ENCODE results near the gene IRF2BPL. TPM values are rescaled to one million over a fixed set of nuclear protein-coding genes. Genes with fewer than 3 reads are reported as not detected.

The IRF2BPL gene
- total and polyA plus RNA-seq, 2 of the 4 experiments (the other 2 are of a cell fraction), result 6.3 to 14.5 TPM

- H2AK5ac ChIP-seq (ENCODE audit: low read depth, low read length), result no peak overlapping the region
- peaks cover 1% of the 10 kb centered on the region for H3K4me1 ChIP-seq (ENCODE audit: control insufficient read depth, insufficient read depth, low read length)
- H4K20me1 ChIP-seq (ENCODE audit: insufficient read depth, low read length), result no peaks in the 10 kb centered on the region
- no peak overlapping the region for H4K8ac ChIP-seq (ENCODE audit: low read depth in 2 of 2, low read length in 2 of 2)
- H2AFZ ChIP-seq (replicated peaks; ENCODE audit: low read length, poor library complexity), result no peak overlapping the region
- no peak overlapping the region for H2BK15ac ChIP-seq (ENCODE audit: low read depth, low read length)
- H3K36me3 ChIP-seq (ENCODE audit: control insufficient read depth, insufficient read depth, low read length), result no peaks in the 10 kb centered on the region
- no peak overlapping the region for H3K9ac ChIP-seq (ENCODE audit: low read depth, low read length)
- no peak overlapping the region for H3K27ac ChIP-seq (ENCODE audit: insufficient read depth, low read length)
- H3K14ac ChIP-seq (replicated peaks; ENCODE audit: low read depth, low read length), result no peak overlapping the region
- H3K79me1 ChIP-seq (ENCODE audit: low read depth in 1 of 2, low read length in 2 of 2), result no peaks in the 10 kb centered on the region
- H4K5ac ChIP-seq (ENCODE audit: low read depth, low read length), result no peak overlapping the region
- DNase-seq (no peak), ATAC-seq (ENCODE audit: low read depth) (no peak)
- no peak overlapping the region for H3K18ac ChIP-seq (ENCODE audit: low read depth, low read length)
- dilution Hi-C loops (cut with HindIII; ENCODE audit: low sequenced_read_pairs, unreplicated experiment), result no loop called here
- H3K4ac ChIP-seq (ENCODE audit: low read depth, low read length), result no peak overlapping the region
- ChIA-PET POLR2A (ENCODE audit: unreplicated experiment) (no interaction called here), CTCF (interaction anchor here (0.6 to 6.0 kb wide), 10 partner anchors 10 to 360 kb away, joined by 3 to 111 read pairs (median 9); no protein-coding TSS in a partner anchor)
- no TSS peak for BruUV-seq (replicated peaks)
- intact Hi-C loops (cut with micrococcal nuclease), result no loop called here
- no peak overlapping the region for H3K4me3 ChIP-seq (ENCODE audit: insufficient read depth, low read depth, low read length)
- H3K56ac ChIP-seq (ENCODE audit: extremely low read depth, insufficient read depth, low read length), result no peak overlapping the region
- H3K27me3 ChIP-seq (ENCODE audit: control insufficient read depth, insufficient read depth, low read length), result no peaks in the 10 kb centered on the region
- 0 out of 2 replicates have a peak, but pooled peaks cover 4% of the 10 kb centered on the region for H3K9me1 ChIP-seq (ENCODE audit: insufficient read depth, low read length)
- no peak overlapping the region for H4K91ac ChIP-seq (ENCODE audit: insufficient read depth, low read depth, low read length)
- H2AK9ac ChIP-seq (replicated peaks; ENCODE audit: low read depth, low read length, poor library complexity), result no peak overlapping the region
- no peak overlapping the region for H3K23ac ChIP-seq (ENCODE audit: low read depth, low read length)
- H2BK5ac ChIP-seq (ENCODE audit: low read depth, low read length, poor library complexity, severe bottlenecking), result no peak overlapping the region
- no peak overlapping the region for H3K4me2 ChIP-seq (ENCODE audit: low read depth, low read length)
- TF ChIP-seq MAZ (IDR thresholded peaks at IDR 0.05; ENCODE audit: borderline replicate concordance, low read depth, low read length) (no peak), POLR2A (IDR thresholded peaks at IDR 0.05; ENCODE audit: low read depth, low read length) (no peak), NFE2L2 (IDR thresholded peaks at IDR 0.05; ENCODE audit: low read depth, low read length) (no peak), RCOR1 (IDR thresholded peaks at IDR 0.05; ENCODE audit: insufficient replicate concordance, low read length) (no peak), CEBPB (IDR thresholded peaks at IDR 0.05; ENCODE audit: low read depth, low read length) (no peak), RFX5 (IDR thresholded peaks at IDR 0.05; ENCODE audit: low read depth, low read length) (no peak)
- TF ChIP-seq, protein P1, sequence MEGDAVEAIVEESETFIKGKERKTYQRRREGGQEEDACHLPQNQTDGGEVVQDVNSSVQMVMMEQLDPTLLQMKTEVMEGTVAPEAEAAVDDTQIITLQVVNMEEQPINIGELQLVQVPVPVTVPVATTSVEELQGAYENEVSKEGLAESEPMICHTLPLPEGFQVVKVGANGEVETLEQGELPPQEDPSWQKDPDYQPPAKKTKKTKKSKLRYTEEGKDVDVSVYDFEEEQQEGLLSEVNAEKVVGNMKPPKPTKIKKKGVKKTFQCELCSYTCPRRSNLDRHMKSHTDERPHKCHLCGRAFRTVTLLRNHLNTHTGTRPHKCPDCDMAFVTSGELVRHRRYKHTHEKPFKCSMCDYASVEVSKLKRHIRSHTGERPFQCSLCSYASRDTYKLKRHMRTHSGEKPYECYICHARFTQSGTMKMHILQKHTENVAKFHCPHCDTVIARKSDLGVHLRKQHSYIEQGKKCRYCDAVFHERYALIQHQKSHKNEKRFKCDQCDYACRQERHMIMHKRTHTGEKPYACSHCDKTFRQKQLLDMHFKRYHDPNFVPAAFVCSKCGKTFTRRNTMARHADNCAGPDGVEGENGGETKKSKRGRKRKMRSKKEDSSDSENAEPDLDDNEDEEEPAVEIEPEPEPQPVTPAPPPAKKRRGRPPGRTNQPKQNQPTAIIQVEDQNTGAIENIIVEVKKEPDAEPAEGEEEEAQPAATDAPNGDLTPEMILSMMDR (conservative IDR thresholded peaks at IDR 0.05; ENCODE audit: low read depth, low read length), result no peak
- 94% methylated on average over 3 of the region's 7 CpGs; no CpG with 5 or more reads in 1 of the 2 experiments for WGBS, 2 experiments (ENCODE audit: extremely low coverage in 2 of 2, insufficient read length in 1 of 2)
- H2BK120ac ChIP-seq (ENCODE audit: low read depth, low read length), result no peak overlapping the region
- H2BK20ac ChIP-seq (ENCODE audit: low read depth, low read length), result peak overlapping the region; percentile 33; the same call in 1 of the 2 replicates
- no peaks in the 10 kb centered on the region for H3K9me3 ChIP-seq (ENCODE audit: control insufficient read depth, insufficient read depth, low read length)
- in situ Hi-C loops (cut with MboI; ENCODE audit: low sequenced_read_pairs), result loop anchor here (25.0 kb wide), 1 partner anchor 1082 kb away; the partner anchor contains the start of genes IFT43 and TGFB3
Observed at GRCh38 chr14:77069551-77069950, 41.0 kb upstream of the IRF2BPL start.

Data from IMR-90 (cell line).